ENCODE measurements around the gene NRF1.

DNA sequence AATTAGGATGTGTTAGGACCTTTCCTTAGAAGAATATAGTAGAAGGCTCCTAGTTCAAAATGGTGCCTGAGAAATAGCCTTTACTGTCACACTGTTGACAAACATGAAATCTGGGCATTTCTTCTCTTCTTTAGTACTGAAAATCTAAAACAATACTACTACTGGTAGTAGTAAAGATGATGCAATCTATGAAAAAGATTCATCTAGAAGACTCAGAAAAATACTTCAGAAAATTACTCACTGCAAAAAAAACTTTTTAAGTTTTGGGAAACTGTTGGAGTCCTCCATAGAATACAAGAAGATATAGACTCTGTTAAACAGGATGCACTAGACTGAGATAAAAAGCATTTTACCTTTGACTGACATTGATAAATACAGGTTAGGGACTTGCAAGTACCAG is 67.1 kb downstream of the NRF1 start:
- TF ChIP-seq, protein P1, sequence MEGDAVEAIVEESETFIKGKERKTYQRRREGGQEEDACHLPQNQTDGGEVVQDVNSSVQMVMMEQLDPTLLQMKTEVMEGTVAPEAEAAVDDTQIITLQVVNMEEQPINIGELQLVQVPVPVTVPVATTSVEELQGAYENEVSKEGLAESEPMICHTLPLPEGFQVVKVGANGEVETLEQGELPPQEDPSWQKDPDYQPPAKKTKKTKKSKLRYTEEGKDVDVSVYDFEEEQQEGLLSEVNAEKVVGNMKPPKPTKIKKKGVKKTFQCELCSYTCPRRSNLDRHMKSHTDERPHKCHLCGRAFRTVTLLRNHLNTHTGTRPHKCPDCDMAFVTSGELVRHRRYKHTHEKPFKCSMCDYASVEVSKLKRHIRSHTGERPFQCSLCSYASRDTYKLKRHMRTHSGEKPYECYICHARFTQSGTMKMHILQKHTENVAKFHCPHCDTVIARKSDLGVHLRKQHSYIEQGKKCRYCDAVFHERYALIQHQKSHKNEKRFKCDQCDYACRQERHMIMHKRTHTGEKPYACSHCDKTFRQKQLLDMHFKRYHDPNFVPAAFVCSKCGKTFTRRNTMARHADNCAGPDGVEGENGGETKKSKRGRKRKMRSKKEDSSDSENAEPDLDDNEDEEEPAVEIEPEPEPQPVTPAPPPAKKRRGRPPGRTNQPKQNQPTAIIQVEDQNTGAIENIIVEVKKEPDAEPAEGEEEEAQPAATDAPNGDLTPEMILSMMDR (conservative IDR thresholded peaks at IDR 0.05) = no peak
- no peak for TF ChIP-seq ZFX (IDR thresholded peaks at IDR 0.05)
